IMR-90 (cell line): ENCODE data around the gene LDAH.

Source experiments
- MAFK ChIP-seq: IDR thresholded peaks from 2 replicates; pipeline ENCODE4 v1.6.1; 2012; ENCODE audit warnings: low read depth, low read length, improper control_type of control experiment
- RCOR1 ChIP-seq: IDR thresholded peaks from 2 replicates; pipeline ENCODE4 v1.6.1; 2012; ENCODE audit warnings: mild to moderate bottlenecking, low read length, improper control_type of control experiment; ENCODE audit not compliant: insufficient replicate concordance
- SMC3 ChIP-seq: fragments of 150-350 bp; IDR thresholded peaks from 2 replicates; pipeline ENCODE4 v1.6.1; 2016; ENCODE audit warnings: low read depth, mild to moderate bottlenecking, antibody characterized with exemption, low read length, moderate library complexity
- TF ChIP-seq, protein P1 (sequence below): conservative IDR thresholded peaks from 2 replicates; pipeline ENCODE4 v1.5.1; 2012; ENCODE audit warnings: mild to moderate bottlenecking, low read depth, low read length, improper control_type of control experiment
- TF ChIP-seq, protein P2 (sequence below): fragments of 150-350 bp; IDR thresholded peaks from 2 replicates; pipeline ENCODE4 v1.6.1; 2017; ENCODE audit warnings: mild to moderate bottlenecking, antibody characterized with exemption, low read length, low read depth

DNA sequence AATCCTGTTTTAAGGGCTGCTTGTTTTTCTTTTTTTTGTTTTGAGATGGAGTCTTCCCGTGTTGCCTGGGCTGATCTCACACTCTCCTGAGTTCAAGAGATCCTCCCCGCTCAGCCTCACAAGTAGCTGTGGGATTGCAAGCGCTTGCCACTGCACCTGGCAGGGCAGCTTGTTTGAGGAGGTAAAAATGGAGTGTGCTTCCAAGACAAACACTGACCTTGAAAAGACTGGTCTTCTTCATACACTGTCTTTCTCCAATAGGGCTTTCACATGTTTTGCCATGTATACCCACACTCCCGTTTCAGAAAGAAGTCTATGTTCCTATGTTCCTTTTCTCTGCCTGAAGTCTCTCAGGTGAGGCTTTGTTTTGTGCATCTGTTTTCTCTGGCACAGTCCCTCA, 32.6 kb upstream of the LDAH start:
- TF ChIP-seq, protein P1, sequence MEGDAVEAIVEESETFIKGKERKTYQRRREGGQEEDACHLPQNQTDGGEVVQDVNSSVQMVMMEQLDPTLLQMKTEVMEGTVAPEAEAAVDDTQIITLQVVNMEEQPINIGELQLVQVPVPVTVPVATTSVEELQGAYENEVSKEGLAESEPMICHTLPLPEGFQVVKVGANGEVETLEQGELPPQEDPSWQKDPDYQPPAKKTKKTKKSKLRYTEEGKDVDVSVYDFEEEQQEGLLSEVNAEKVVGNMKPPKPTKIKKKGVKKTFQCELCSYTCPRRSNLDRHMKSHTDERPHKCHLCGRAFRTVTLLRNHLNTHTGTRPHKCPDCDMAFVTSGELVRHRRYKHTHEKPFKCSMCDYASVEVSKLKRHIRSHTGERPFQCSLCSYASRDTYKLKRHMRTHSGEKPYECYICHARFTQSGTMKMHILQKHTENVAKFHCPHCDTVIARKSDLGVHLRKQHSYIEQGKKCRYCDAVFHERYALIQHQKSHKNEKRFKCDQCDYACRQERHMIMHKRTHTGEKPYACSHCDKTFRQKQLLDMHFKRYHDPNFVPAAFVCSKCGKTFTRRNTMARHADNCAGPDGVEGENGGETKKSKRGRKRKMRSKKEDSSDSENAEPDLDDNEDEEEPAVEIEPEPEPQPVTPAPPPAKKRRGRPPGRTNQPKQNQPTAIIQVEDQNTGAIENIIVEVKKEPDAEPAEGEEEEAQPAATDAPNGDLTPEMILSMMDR, result no peak
- TF ChIP-seq, protein P2, sequence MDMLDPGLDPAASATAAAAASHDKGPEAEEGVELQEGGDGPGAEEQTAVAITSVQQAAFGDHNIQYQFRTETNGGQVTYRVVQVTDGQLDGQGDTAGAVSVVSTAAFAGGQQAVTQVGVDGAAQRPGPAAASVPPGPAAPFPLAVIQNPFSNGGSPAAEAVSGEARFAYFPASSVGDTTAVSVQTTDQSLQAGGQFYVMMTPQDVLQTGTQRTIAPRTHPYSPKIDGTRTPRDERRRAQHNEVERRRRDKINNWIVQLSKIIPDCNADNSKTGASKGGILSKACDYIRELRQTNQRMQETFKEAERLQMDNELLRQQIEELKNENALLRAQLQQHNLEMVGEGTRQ, result no peak
- TF ChIP-seq MAFK (no peak), RCOR1 (no peak), SMC3 (no peak)
